GM12891 (cell line): ENCODE results near the gene RAC3.

ENCODE experiments used
- PAX5 ChIP-seq: IDR thresholded peaks from 2 replicates; pipeline ENCODE4 v1.6.1; 2011; ENCODE audit warnings: low read length, moderate library complexity, mild to moderate bottlenecking; ENCODE audit not compliant: insufficient read depth, severe bottlenecking
- POLR2A ChIP-seq: IDR thresholded peaks from 2 replicates; pipeline ENCODE4 v1.6.1; 2011; ENCODE audit warnings: low read depth, low read length, control low read depth
- POLR2AphosphoS5 ChIP-seq: IDR thresholded peaks from 2 replicates; pipeline ENCODE4 v1.6.1; 2011; ENCODE audit warnings: low read depth, low read length, control low read depth
- TAF1 ChIP-seq: IDR thresholded peaks from 2 replicates; pipeline ENCODE4 v1.6.1; 2011; ENCODE audit warnings: low read depth, low read length, control low read depth

- TF ChIP-seq POLR2A (no peak), TAF1 (no peak), PAX5 (no peak), POLR2AphosphoS5 (no peak)
Measured at GRCh38 chr17:81995463-81996231, 35.8 kb upstream of the RAC3 start.
